GM12878 (cell line): Measurements from ENCODE around the gene RAB32.

ENCODE experiments used
- ATF7 ChIP-seq: fragments of 450-650 bp; IDR thresholded peaks from 2 replicates; pipeline ENCODE4 v1.6.1; 2016; ENCODE audit warnings: low read depth, mild to moderate bottlenecking
- FOXK2 ChIP-seq: fragments of 450-650 bp; IDR thresholded peaks from 2 replicates; pipeline ENCODE4 v1.6.1; 2017; ENCODE audit warnings: mild to moderate bottlenecking, moderate library complexity
- HDAC2 ChIP-seq: fragments of 200-600 bp; sonication (generic); IDR thresholded peaks from 2 replicates; pipeline ENCODE4 v1.6.1; 2017
- POLR2A ChIP-seq: IDR thresholded peaks from 2 replicates; pipeline ENCODE4 v1.6.1; 2011; ENCODE audit warnings: low read depth, mild to moderate bottlenecking, low read length
- SIN3A ChIP-seq: IDR thresholded peaks from 2 replicates; pipeline ENCODE4 v1.6.1; 2012; ENCODE audit warnings: low read depth, low read length, improper control_type of control experiment
- TF ChIP-seq, protein P1 (sequence below), 3 experiments: IDR thresholded peaks in 2 of 3; conservative IDR thresholded peaks in 1 of 3; 2 replicates each; pipeline ENCODE4 v1.5.1; 2011; ENCODE audit warnings: low read depth in 3 of 3, low read length in 3 of 3, mild to moderate bottlenecking in 3 of 3, control low read depth in 2 of 3, moderate library complexity in 2 of 3, inconsistent platforms in 1 of 3, mixed read lengths in 1 of 3; ENCODE audit not compliant: control insufficient read depth in 2 of 3, insufficient read depth in 1 of 3; ENCODE audit errors: extremely low read depth in 1 of 3

DNA sequence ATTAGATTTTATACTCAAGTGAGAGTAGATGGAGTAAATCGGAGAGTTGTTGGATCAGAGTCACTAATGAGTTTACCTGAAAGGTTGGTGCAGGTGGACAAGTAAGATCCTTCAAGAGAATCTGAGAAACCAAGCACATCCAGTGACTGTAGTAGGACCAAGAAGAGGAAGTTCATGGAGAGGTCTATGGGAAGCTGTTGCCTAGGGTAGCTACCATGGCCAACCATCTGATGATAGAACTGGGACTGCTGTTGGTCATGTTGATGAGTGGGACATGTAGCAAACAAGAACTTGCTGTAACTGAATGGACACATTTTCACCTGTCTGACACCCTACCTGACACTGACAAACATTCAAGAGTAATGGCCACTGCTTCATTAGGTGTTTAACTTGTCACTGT lies 43.8 kb downstream of the RAB32 start:
- TF ChIP-seq, protein P1, sequence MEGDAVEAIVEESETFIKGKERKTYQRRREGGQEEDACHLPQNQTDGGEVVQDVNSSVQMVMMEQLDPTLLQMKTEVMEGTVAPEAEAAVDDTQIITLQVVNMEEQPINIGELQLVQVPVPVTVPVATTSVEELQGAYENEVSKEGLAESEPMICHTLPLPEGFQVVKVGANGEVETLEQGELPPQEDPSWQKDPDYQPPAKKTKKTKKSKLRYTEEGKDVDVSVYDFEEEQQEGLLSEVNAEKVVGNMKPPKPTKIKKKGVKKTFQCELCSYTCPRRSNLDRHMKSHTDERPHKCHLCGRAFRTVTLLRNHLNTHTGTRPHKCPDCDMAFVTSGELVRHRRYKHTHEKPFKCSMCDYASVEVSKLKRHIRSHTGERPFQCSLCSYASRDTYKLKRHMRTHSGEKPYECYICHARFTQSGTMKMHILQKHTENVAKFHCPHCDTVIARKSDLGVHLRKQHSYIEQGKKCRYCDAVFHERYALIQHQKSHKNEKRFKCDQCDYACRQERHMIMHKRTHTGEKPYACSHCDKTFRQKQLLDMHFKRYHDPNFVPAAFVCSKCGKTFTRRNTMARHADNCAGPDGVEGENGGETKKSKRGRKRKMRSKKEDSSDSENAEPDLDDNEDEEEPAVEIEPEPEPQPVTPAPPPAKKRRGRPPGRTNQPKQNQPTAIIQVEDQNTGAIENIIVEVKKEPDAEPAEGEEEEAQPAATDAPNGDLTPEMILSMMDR (IDR thresholded peaks at IDR 0.05 in 2 of 3, conservative IDR thresholded peaks at IDR 0.05 in 1 of 3; ENCODE audit: control insufficient read depth in 2 of 3, extremely low read depth in 1 of 3, insufficient read depth in 1 of 3, low read depth in 3 of 3, low read length in 3 of 3) = no peak
- TF ChIP-seq HDAC2 = no peak
- no peak for TF ChIP-seq POLR2A
- no peak for TF ChIP-seq FOXK2
- no peak for TF ChIP-seq SIN3A
- no peak for TF ChIP-seq ATF7
